Naive thymus-derived CD4-positive, alpha-beta T cell (primary cell): ENCODE results near the gene CTDSP2. TPM values are rescaled to one million over a fixed set of nuclear protein-coding genes. Genes with fewer than 3 reads are reported as not detected.
A peak's percentile ranks its signal among the peaks of the same experiment; 100 is the strongest.

Experiments used
- ATAC-seq: fragments of 150-1000 bp; cut with Tn5 transposase; 2 replicates; pipeline ENCODE4 v1.10.0; 2021; ENCODE audit warnings: mild to moderate bottlenecking, moderate library complexity
- CTCF ChIA-PET: fragments of 350-600 bp; sonication (Branson Sonifier 250); formaldehyde crosslinking; loops from one replicate; lab custom pipeline; 2021; ENCODE audit warnings: antibody characterized with exemption; lab: Charles Lee
- POLR2A ChIA-PET: fragments of 350-600 bp; sonication (Branson Sonifier 250); formaldehyde crosslinking; loops from one replicate; lab custom pipeline; 2021; ENCODE audit warnings: antibody characterized with exemption, inconsistent platforms; lab: Charles Lee
- DNase-seq, 9 donors: peaks; one replicate each; pipeline versions ENCODE4 v3.0.0 to v3.0.0-alpha.2; 2020 to 2022; ENCODE audit warnings: mixed read lengths in 1 of 9
- H3K27ac ChIP-seq: one replicate; pipeline ENCODE4 v1.7.0; 2013; ENCODE audit warnings: mild to moderate bottlenecking, low read depth, low read length, moderate library complexity
- H3K27me3 ChIP-seq, 2 donors: one replicate each; pipeline ENCODE4 v1.7.0; 2013; ENCODE audit warnings: low read length in 2 of 2, mild to moderate bottlenecking in 2 of 2, moderate library complexity in 2 of 2; ENCODE audit not compliant: control insufficient read depth in 2 of 2, insufficient read depth in 2 of 2
- H3K36me3 ChIP-seq, 3 experiments: 1 replicate in 2 of 3; 2 replicates in 1 of 3; pipeline ENCODE4 v1.7.0; 2013; ENCODE audit warnings: low read length in 3 of 3, mild to moderate bottlenecking in 3 of 3, moderate library complexity in 1 of 3; ENCODE audit not compliant: insufficient read depth in 3 of 3, control insufficient read depth in 2 of 3
- H3K4me1 ChIP-seq, 2 donors: one replicate each; pipeline ENCODE4 v1.7.0; 2013; ENCODE audit warnings: low read length in 2 of 2, mild to moderate bottlenecking in 2 of 2, moderate library complexity in 1 of 2; ENCODE audit not compliant: control insufficient read depth in 2 of 2, insufficient read depth in 2 of 2
- H3K4me3 ChIP-seq: 2 replicates; pipeline ENCODE4 v1.7.0; 2013; ENCODE audit warnings: mild to moderate bottlenecking, low read length
- H3K9me3 ChIP-seq, 3 experiments: 1 replicate in 2 of 3; 2 replicates in 1 of 3; pipeline ENCODE4 v1.7.0; 2013; ENCODE audit warnings: low read length in 3 of 3; ENCODE audit not compliant: control insufficient read depth in 2 of 3
- H3K27ac Mint-ChIP-seq, 9 donors: one replicate each; pipeline ENCODE4 v1.8.0; 2020 to 2022; ENCODE audit warnings: mixed read lengths in 9 of 9, mild to moderate bottlenecking in 8 of 9, moderate library complexity in 5 of 9, inconsistent platforms in 2 of 9
- H3K27me3 Mint-ChIP-seq, 5 donors: one replicate each; pipeline ENCODE4 v1.8.0; 2021 to 2022; ENCODE audit warnings: mixed read lengths in 5 of 5, mild to moderate bottlenecking in 1 of 5
- H3K36me3 Mint-ChIP-seq, 5 donors: one replicate each; pipeline ENCODE4 v1.8.0; 2020 to 2022; ENCODE audit warnings: mixed read lengths in 5 of 5, mild to moderate bottlenecking in 3 of 5, inconsistent platforms in 1 of 5
- H3K4me1 Mint-ChIP-seq, 7 donors: one replicate each; pipeline ENCODE4 v1.8.0; 2020 to 2022; ENCODE audit warnings: mixed read lengths in 7 of 7, mild to moderate bottlenecking in 3 of 7, inconsistent platforms in 1 of 7
- H3K4me3 Mint-ChIP-seq, 10 donors: one replicate each; pipeline ENCODE4 v1.8.0; 2020 to 2022; ENCODE audit warnings: mild to moderate bottlenecking in 10 of 10, mixed read lengths in 10 of 10, moderate library complexity in 6 of 10, inconsistent platforms in 2 of 10
- H3K9me3 Mint-ChIP-seq, 11 donors: one replicate each; pipeline ENCODE4 v1.8.0; 2020 to 2022; ENCODE audit warnings: mixed read lengths in 11 of 11, mild to moderate bottlenecking in 4 of 11, inconsistent platforms in 1 of 11, moderate library complexity in 1 of 11
- intact Hi-C, 2 donors: fragments of 100-400 bp; cut with micrococcal nuclease; formaldehyde crosslinking; loops; one replicate each; pipeline ENCODE4 v1.15.1; 2023
- polyA plus RNA-seq, 2 donors: library from polyadenylated mRNA; unstranded; fragments of 300-500 nt; fragmentation: Illumina TruSeq; gene quantifications; one replicate each; pipeline ENCODE4 v1.2.3, GENCODE V29; 2021
- total RNA-seq, 6 experiments: library from RNA in 5 of 6; stranded (reverse) in 5 of 6; gene quantifications; 1 replicate in 5 of 6; 2 replicates in 1 of 6; pipeline ENCODE4 v1.2.3 and lab custom pipeline; 2021 to 2026

Gene CTDSP2
- total and polyA plus RNA-seq, 7 experiments from 2014 or later: 86.9 to 295 (median 130) TPM

- POLR2A ChIA-PET: no interaction called here
- Histone ChIP-seq H3K4me1 (peaks cover 0 to 3% of the 10 kb centered on the region in 2 donors), H3K4me3 (no peak overlapping the region), H3K27ac (no peak overlapping the region), H3K27me3 (no peaks in the 10 kb centered on the region), H3K36me3 (peaks cover 10 to 74% (median 19%) of the 10 kb centered on the region in 3 experiments), H3K9me3 (no peaks in the 10 kb centered on the region)
- Mint-ChIP-seq H3K9me3 (no peaks in the 10 kb centered on the region), H3K4me1 (peaks cover 0 to 19% (median 1%) of the 10 kb centered on the region in 7 donors), H3K4me3 (no peak overlapping the region), H3K36me3 (peaks cover 0 to 43% (median 21%) of the 10 kb centered on the region in 5 donors), H3K27ac (peak overlapping the region in 1 of 9 donors; percentile 56), H3K27me3 (no peaks in the 10 kb centered on the region)
- intact Hi-C loops: no loop called here
- ATAC-seq: no peak
- CTCF ChIA-PET: no interaction called here
- no peak for DNase-seq
Measured at GRCh38 chr12:57795354-57795753, 51.2 kb downstream of the CTDSP2 start.

GRCh38 chr12:57793920-57794319, 52.6 kb downstream of the CTDSP2 start:
- peaks cover 0 to 38% (median 17%) of the 10 kb centered on the region in 5 donors for H3K36me3 Mint-ChIP-seq
- no peaks in the 10 kb centered on the region for H3K9me3 Mint-ChIP-seq
- H3K27ac Mint-ChIP-seq: peak overlapping the region in 1 of 9 donors; percentile 43
- H3K9me3 ChIP-seq: no peaks in the 10 kb centered on the region
- H3K4me1 ChIP-seq: peaks cover 0 to 3% of the 10 kb centered on the region in 2 donors
- DNase-seq (no peak), ATAC-seq (no peak)
- POLR2A ChIA-PET: interaction anchor here (0.7 kb wide), 1 partner anchor 38 kb away, joined by 3 read pairs; no protein-coding TSS in a partner anchor
- no peak overlapping the region for H3K27ac ChIP-seq
- no peaks in the 10 kb centered on the region for H3K27me3 ChIP-seq
- no peak overlapping the region for H3K4me3 Mint-ChIP-seq
- no peak overlapping the region for H3K4me3 ChIP-seq
- H3K27me3 Mint-ChIP-seq: no peaks in the 10 kb centered on the region
- CTCF ChIA-PET: interaction anchor here (0.8 to 1.3 kb wide), 6 partner anchors 9 to 34 kb away, joined by 3 to 6 read pairs (median 3); partner anchors contain the start of gene AVIL
- H3K36me3 ChIP-seq: peaks cover 10 to 71% (median 10%) of the 10 kb centered on the region in 3 experiments
- intact Hi-C loops: no loop called here
- H3K4me1 Mint-ChIP-seq: peaks cover 0 to 16% (median 4%) of the 10 kb centered on the region in 7 donors

DNA sequence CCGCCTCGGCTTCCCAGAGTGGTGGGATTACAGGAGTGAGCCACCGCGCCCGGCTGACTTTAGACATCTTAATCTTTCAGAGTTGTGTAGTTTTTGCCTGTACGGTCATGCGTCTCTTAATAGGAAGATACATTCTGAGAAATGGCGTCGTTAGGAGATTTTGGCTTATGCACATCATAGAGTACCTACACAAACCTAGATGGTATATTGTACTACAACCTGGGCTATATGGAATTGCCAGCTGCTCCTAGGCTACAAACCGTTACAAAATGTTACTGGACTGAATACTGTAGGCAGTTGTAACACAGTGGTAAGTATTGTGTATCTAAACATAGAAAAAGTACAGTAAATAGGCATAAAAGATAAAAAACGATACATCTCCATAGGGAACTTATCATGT, 62.7 kb downstream of the CTDSP2 start:
- Histone ChIP-seq H3K9me3 (no peaks in the 10 kb centered on the region), H3K27me3 (no peaks in the 10 kb centered on the region), H3K4me1 (peaks cover 36 to 40% of the 10 kb centered on the region in 2 donors), H3K4me3 (no peak overlapping the region), H3K27ac (no peak overlapping the region), H3K36me3 (peaks cover 10 to 40% (median 17%) of the 10 kb centered on the region in 3 experiments)
- ChIA-PET CTCF (interaction anchor here (0.6 to 1.7 kb wide), 7 partner anchors 11 to 121 kb away, joined by 3 to 7 read pairs (median 3); no protein-coding TSS in a partner anchor), POLR2A (interaction anchor here (0.7 to 2.2 kb wide), 4 partner anchors 9 to 114 kb away, joined by 3 to 8 read pairs (median 4); partner anchors contain the start of genes EEF1AKMT3 and METTL1)
- no peak for DNase-seq
- intact Hi-C loops: loop anchor here in 1 of 2 donors (2.0 kb wide), 1 partner anchor 63 kb away; the partner anchor contains the start of gene CTDSP2
- Mint-ChIP-seq H3K4me3 (peak overlapping the region; percentile 71 to 100 (median 82)), H3K36me3 (peaks cover 5 to 18% (median 11%) of the 10 kb centered on the region in 5 donors), H3K27ac (peak overlapping the region in 6 of 9 donors; percentile 45 to 99 (median 58)), H3K9me3 (peaks cover 0 to 8% (median 0%) of the 10 kb centered on the region in 11 donors), H3K27me3 (no peaks in the 10 kb centered on the region), H3K4me1 (peaks cover 21 to 61% (median 47%) of the 10 kb centered on the region in 7 donors)
- no peak for ATAC-seq

- peaks cover 0 to 8% (median 0%) of the 10 kb centered on the region in 11 donors for H3K9me3 Mint-ChIP-seq
- peak overlapping the region; percentile 85 for H3K27ac ChIP-seq
- POLR2A ChIA-PET: interaction anchor here (0.9 to 2.6 kb wide), 8 partner anchors 11 to 114 kb away, joined by 3 to 8 read pairs (median 7); partner anchors contain the start of genes EEF1AKMT3 and METTL1
- H3K27me3 ChIP-seq: no peaks in the 10 kb centered on the region
- H3K4me1 Mint-ChIP-seq: peaks cover 21 to 64% (median 47%) of the 10 kb centered on the region in 7 donors
- ATAC-seq (no peak), DNase-seq (no peak)
- CTCF ChIA-PET: interaction anchor here (0.7 to 2.8 kb wide), 11 partner anchors 10 to 125 kb away, joined by 3 to 10 read pairs (median 3); partner anchors contain the start of genes EEF1AKMT3 and METTL1
- peaks cover 10 to 36% (median 17%) of the 10 kb centered on the region in 3 experiments for H3K36me3 ChIP-seq
- no peaks in the 10 kb centered on the region for H3K9me3 ChIP-seq
- peak overlapping the region; percentile 96 to 100 (median 99) for H3K4me3 Mint-ChIP-seq
- peak overlapping the region; percentile 97 for H3K4me3 ChIP-seq
- H3K27me3 Mint-ChIP-seq: no peaks in the 10 kb centered on the region
- intact Hi-C loops: loop anchor here in 1 of 2 donors (2.0 kb wide), 1 partner anchor 63 kb away; the partner anchor contains the start of gene CTDSP2
- peaks cover 36 to 40% of the 10 kb centered on the region in 2 donors for H3K4me1 ChIP-seq
- peaks cover 5 to 15% (median 11%) of the 10 kb centered on the region in 5 donors for H3K36me3 Mint-ChIP-seq
- peak overlapping the region in 8 of 9 donors; percentile 95 to 100 (median 99) for H3K27ac Mint-ChIP-seq
Measured at GRCh38 chr12:57783466-57783801, 63.1 kb downstream of the CTDSP2 start.

- Histone ChIP-seq H3K27me3 (no peaks in the 10 kb centered on the region), H3K9me3 (no peaks in the 10 kb centered on the region), H3K27ac (peak within 1 kb of the TSS; percentile 85), H3K4me3 (peak within 1 kb of the TSS; percentile 97), H3K36me3 (peaks cover 10 to 31% (median 17%) of the 10 kb centered on the region in 3 experiments), H3K4me1 (peaks cover 36 to 40% of the 10 kb centered on the region in 2 donors)
- H3K27me3 Mint-ChIP-seq: no peaks in the 10 kb centered on the region
- DNase-seq (peak; percentile 90 to 97 (median 95)), ATAC-seq (peak; percentile 99)
- H3K27ac Mint-ChIP-seq: peak within 1 kb of the TSS; percentile 95 to 100 (median 99)
- peaks cover 0 to 8% (median 0%) of the 10 kb centered on the region in 11 donors for H3K9me3 Mint-ChIP-seq
- intact Hi-C loops: loop anchor here (1.0 to 2.0 kb wide), 7 partner anchors 11 to 122 kb away; partner anchors contain the start of genes CDK4 (in 2 of the 2), EEF1AKMT3 (in 2 of the 2), METTL1 (in 2 of the 2) and CTDSP2 (in 1 of the 2)
- POLR2A ChIA-PET: interaction anchor here (0.6 to 2.6 kb wide), 10 partner anchors 11 to 159 kb away, joined by 3 to 8 read pairs (median 7); partner anchors contain the start of genes ATP23, EEF1AKMT3 and METTL1
- CTCF ChIA-PET: interaction anchor here (0.6 to 2.8 kb wide), 13 partner anchors 10 to 1429 kb away, joined by 3 to 10 read pairs (median 3); partner anchors contain the start of genes EEF1AKMT3 and METTL1
- peaks cover 5 to 15% (median 11%) of the 10 kb centered on the region in 5 donors for H3K36me3 Mint-ChIP-seq
- H3K4me3 Mint-ChIP-seq: peak within 1 kb of the TSS; percentile 96 to 100 (median 99)
- peaks cover 23 to 65% (median 48%) of the 10 kb centered on the region in 7 donors for H3K4me1 Mint-ChIP-seq
Measured at GRCh38 chr12:57782608-57783465, 63.7 kb downstream of the CTDSP2 start, which contains the start of gene TSFM. Gene TSFM (plus strand): TSS chr12:57782787. CDS start chr12:57782802, 15 bp downstream.
